Stomach (tissue), 4 donors: Measurements from ENCODE around the gene NEK4.

ENCODE experiments used
- CTCF ChIP-seq, 7 experiments: fragments of 450-650 bp in 4 of 7; fragments of 200-600 bp in 3 of 7; sonication (generic) in 3 of 7; IDR thresholded peaks; one replicate each; pipeline ENCODE4 v1.5.1; 2016 to 2019; ENCODE audit warnings: antibody characterized with exemption in 7 of 7, control low read depth in 2 of 7, mild to moderate bottlenecking in 1 of 7
- EP300 ChIP-seq: sonication (generic); formaldehyde crosslinking; IDR thresholded peaks from one replicate; pipeline ENCODE4 v1.6.1; 2017; ENCODE audit warnings: antibody characterized with exemption
- POLR2AphosphoS5 ChIP-seq, 3 donors: sonication (generic); formaldehyde crosslinking; IDR thresholded peaks; one replicate each; pipeline ENCODE4 v1.6.1; 2016; ENCODE audit warnings: antibody characterized with exemption in 3 of 3

- TF ChIP-seq CTCF (IDR thresholded peaks at IDR 0.05) (no peak), EP300 (no peak), POLR2AphosphoS5 (IDR thresholded peaks at IDR 0.05) (no peak)
These were observed 58.2 kb downstream of the NEK4 start for GRCh38 chr3:52712291-52713212.
